ENCODE measurements around the gene RABGAP1L.
"Not testable (repeated sequence)": the region's sequence is repeated elsewhere in the genome, so short reads cannot be mapped to it uniquely, and the experiment has no call there.

The RABGAP1L gene

GRCh38 chr1:174519844-174520243 lies 360.5 kb downstream of the RABGAP1L start:
- in situ Hi-C loops (cut with MboI; ENCODE audit: low sequenced_read_pairs, unreplicated experiment): no loop called here
- no peak for TF ChIP-seq CTCF (IDR thresholded peaks at IDR 0.05; ENCODE audit: borderline replicate concordance, control extremely low read depth, extremely low read depth, insufficient read depth, missing control alignments)
- no peak for DNase-seq (ENCODE audit: low spot score)

- TF ChIP-seq CTCF (IDR thresholded peaks at IDR 0.05; ENCODE audit: borderline replicate concordance, control extremely low read depth, extremely low read depth, insufficient read depth, missing control alignments): no peak
- DNase-seq (ENCODE audit: low spot score): no peak
- in situ Hi-C loops (cut with MboI; ENCODE audit: low sequenced_read_pairs, unreplicated experiment): no loop called here
Measured at GRCh38 chr1:174531751-174532150, 372.4 kb downstream of the RABGAP1L start.

GRCh38 chr1:174534789-174535188 lies 375.5 kb downstream of the RABGAP1L start:
- no peak for TF ChIP-seq CTCF (IDR thresholded peaks at IDR 0.05; ENCODE audit: borderline replicate concordance, control extremely low read depth, extremely low read depth, insufficient read depth, missing control alignments)
- in situ Hi-C loops (cut with MboI; ENCODE audit: low sequenced_read_pairs, unreplicated experiment): no loop called here
- no peak for DNase-seq (ENCODE audit: low spot score)

- TF ChIP-seq CTCF (IDR thresholded peaks at IDR 0.05; ENCODE audit: borderline replicate concordance, control extremely low read depth, extremely low read depth, insufficient read depth, missing control alignments): no peak
Measured at GRCh38 chr1:174535207-174535606, 375.9 kb downstream of the RABGAP1L start.

GRCh38 chr1:174543421-174543820 lies 384.1 kb downstream of the RABGAP1L start:
- in situ Hi-C loops (cut with MboI; ENCODE audit: low sequenced_read_pairs, unreplicated experiment); DNase-seq (ENCODE audit: low spot score): not testable (repeated sequence)

More at GRCh38 chr1:174535207-174535606, 375.9 kb downstream of the RABGAP1L start:
- in situ Hi-C loops (cut with MboI; ENCODE audit: low sequenced_read_pairs, unreplicated experiment): no loop called here
- DNase-seq (ENCODE audit: low spot score): no peak

GRCh38 chr1:174550296-174550695 lies 391.0 kb downstream of the RABGAP1L start:
- no peak for DNase-seq (ENCODE audit: low spot score)

GRCh38 chr1:174556392-174556791 lies 397.1 kb downstream of the RABGAP1L start:
- DNase-seq (ENCODE audit: low spot score): no peak
- in situ Hi-C loops (cut with MboI; ENCODE audit: low sequenced_read_pairs, unreplicated experiment): no loop called here
- no peak for TF ChIP-seq CTCF (IDR thresholded peaks at IDR 0.05; ENCODE audit: borderline replicate concordance, control extremely low read depth, extremely low read depth, insufficient read depth, missing control alignments)

More at GRCh38 chr1:174550296-174550695, 391.0 kb downstream of the RABGAP1L start:
- in situ Hi-C loops (cut with MboI; ENCODE audit: low sequenced_read_pairs, unreplicated experiment): no loop called here
- TF ChIP-seq CTCF (IDR thresholded peaks at IDR 0.05; ENCODE audit: borderline replicate concordance, control extremely low read depth, extremely low read depth, insufficient read depth, missing control alignments): no peak

Data from GM13976 (cell line).